Left ventricle myocardium inferior (tissue), 1 donor: ENCODE measurements around the gene VWC2L. TPM values are rescaled to one million over a fixed set of nuclear protein-coding genes. Genes with fewer than 3 reads are reported as not detected.

ENCODE experiments used
- DNase-seq: peaks from one replicate; pipeline ENCODE4 v3.0.0-alpha.2; 2020
- H3K27ac ChIP-seq: fragments of 200-600 bp; replicated peaks from 2 replicates; pipeline ENCODE4 v1.8.0; 2021
- H3K27me3 ChIP-seq: fragments of 200-600 bp; 2 replicates; pipeline ENCODE4 v1.8.0; 2021; ENCODE audit warnings: low read depth
- H3K36me3 ChIP-seq: fragments of 200-600 bp; 2 replicates; pipeline ENCODE4 v1.8.0; 2021
- H3K4me1 ChIP-seq: fragments of 200-600 bp; 2 replicates; pipeline ENCODE4 v1.8.0; 2021
- H3K4me3 ChIP-seq: fragments of 200-600 bp; 2 replicates; pipeline ENCODE4 v1.8.0; 2021; ENCODE audit warnings: mild to moderate bottlenecking, moderate library complexity
- H3K9me3 ChIP-seq: fragments of 200-600 bp; replicated peaks from 2 replicates; pipeline ENCODE4 v1.8.0; 2021
- intact Hi-C: fragments of 100-400 bp; cut with micrococcal nuclease; formaldehyde crosslinking; loops from one replicate; pipeline ENCODE4 v1.11.0; 2022
- total RNA-seq: library from RNA; stranded (reverse); fragmentation: NEBNext Ultra II Directional; extraction: Animal tissue kit (Norgen Biotek cat#: 25700); gene quantifications from one replicate; pipeline ENCODE4 v1.2.1, GENCODE V29; 2021
- TF ChIP-seq, protein P1 (sequence below): fragments of 200-600 bp; IDR thresholded peaks from 2 replicates; pipeline ENCODE4 v1.8.0; 2021; ENCODE audit warnings: antibody characterized with exemption, mild to moderate bottlenecking, borderline replicate concordance
- donor health status: DM: no; HTN: yes; CAD: no; lungs with severe emphysema.

The VWC2L gene
- total RNA-seq, 1 donor from 2014 or later: not detected

DNA sequence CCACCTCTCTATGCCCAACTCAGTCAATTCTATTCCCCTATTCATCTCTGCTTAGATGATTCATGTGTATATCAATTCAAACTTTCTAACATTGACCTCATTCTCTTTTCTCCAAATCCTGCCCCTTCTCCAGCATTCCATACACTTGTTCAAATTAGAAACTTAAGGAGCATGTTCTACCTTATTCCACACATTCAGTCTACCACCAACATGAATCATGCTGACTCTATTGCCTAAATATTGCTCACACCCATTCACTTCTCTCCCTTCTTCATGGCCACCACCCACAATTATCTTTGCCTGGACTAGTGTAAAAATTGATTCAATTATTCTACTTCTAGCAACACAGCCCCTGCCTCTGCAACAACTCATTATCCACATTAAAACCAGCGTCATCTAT is 147.5 kb downstream of the VWC2L start:
- no peak overlapping the region for H3K4me3 ChIP-seq
- H3K36me3 ChIP-seq: no peaks in the 10 kb centered on the region
- no peaks in the 10 kb centered on the region for H3K4me1 ChIP-seq
- TF ChIP-seq, protein P1, sequence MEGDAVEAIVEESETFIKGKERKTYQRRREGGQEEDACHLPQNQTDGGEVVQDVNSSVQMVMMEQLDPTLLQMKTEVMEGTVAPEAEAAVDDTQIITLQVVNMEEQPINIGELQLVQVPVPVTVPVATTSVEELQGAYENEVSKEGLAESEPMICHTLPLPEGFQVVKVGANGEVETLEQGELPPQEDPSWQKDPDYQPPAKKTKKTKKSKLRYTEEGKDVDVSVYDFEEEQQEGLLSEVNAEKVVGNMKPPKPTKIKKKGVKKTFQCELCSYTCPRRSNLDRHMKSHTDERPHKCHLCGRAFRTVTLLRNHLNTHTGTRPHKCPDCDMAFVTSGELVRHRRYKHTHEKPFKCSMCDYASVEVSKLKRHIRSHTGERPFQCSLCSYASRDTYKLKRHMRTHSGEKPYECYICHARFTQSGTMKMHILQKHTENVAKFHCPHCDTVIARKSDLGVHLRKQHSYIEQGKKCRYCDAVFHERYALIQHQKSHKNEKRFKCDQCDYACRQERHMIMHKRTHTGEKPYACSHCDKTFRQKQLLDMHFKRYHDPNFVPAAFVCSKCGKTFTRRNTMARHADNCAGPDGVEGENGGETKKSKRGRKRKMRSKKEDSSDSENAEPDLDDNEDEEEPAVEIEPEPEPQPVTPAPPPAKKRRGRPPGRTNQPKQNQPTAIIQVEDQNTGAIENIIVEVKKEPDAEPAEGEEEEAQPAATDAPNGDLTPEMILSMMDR: no peak
- no peak overlapping the region for H3K27ac ChIP-seq
- no peaks in the 10 kb centered on the region for H3K27me3 ChIP-seq
- intact Hi-C loops: no loop called here
- no peak for DNase-seq
- peaks cover 3% of the 10 kb centered on the region for H3K9me3 ChIP-seq

DNA sequence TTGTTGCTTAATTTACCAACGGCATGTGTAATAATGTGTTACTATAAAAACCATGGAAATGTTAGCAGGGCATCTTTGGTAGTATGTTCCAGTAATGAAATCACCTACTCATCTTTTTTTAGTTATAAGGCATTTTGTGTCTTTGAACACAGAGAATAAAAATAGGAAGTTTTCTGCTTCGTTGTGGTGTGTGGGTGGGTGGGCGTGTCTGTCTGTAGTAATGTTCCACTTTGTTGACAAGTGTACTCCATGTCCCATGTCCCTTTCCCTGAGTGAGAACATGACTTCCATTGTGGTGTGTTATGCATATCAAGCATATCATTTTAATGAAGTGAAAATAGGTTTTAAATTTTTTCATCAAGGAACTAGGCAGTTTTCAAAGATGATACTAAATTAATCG is 149.3 kb downstream of the VWC2L start:
- Histone ChIP-seq H3K4me1 (no peaks in the 10 kb centered on the region), H3K4me3 (no peak overlapping the region), H3K27ac (no peak overlapping the region), H3K9me3 (peaks cover 10% of the 10 kb centered on the region), H3K36me3 (no peaks in the 10 kb centered on the region), H3K27me3 (no peaks in the 10 kb centered on the region)
- intact Hi-C loops: no loop called here
- TF ChIP-seq, protein P1: no peak
- DNase-seq: no peak

DNA sequence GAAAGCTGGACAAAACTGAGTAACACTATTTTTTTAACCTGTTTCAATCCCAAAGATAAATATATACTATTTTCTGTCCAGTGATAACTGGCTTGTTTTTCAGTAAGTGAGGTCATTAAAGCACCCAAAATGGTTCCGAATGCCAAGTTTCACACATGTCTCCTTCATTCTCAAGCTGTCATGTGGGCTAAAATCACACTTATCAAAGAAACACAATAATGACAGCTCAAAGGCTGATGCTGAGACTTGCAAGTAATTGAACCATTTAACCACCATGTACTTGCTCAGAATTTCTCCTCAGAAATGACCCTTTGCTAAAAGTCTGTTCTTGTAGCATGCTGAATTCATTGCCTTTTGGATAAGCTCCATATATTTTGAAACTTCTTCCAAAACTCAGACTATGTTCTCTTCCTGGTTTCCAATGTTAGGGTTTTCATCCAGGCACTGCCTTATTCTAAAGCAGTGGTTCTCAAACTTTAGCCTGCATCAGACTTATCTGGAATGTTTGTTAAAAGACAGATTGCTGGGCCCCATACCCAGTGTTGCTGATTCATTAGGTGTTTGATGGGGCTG is 149.8 kb downstream of the VWC2L start:
- Histone ChIP-seq H3K27me3 (no peaks in the 10 kb centered on the region), H3K36me3 (no peaks in the 10 kb centered on the region), H3K27ac (no peak overlapping the region), H3K4me1 (no peaks in the 10 kb centered on the region), H3K9me3 (peaks cover 10% of the 10 kb centered on the region), H3K4me3 (no peak overlapping the region)
- intact Hi-C loops: no loop called here
- TF ChIP-seq, protein P1: no peak
- no peak for DNase-seq

DNA sequence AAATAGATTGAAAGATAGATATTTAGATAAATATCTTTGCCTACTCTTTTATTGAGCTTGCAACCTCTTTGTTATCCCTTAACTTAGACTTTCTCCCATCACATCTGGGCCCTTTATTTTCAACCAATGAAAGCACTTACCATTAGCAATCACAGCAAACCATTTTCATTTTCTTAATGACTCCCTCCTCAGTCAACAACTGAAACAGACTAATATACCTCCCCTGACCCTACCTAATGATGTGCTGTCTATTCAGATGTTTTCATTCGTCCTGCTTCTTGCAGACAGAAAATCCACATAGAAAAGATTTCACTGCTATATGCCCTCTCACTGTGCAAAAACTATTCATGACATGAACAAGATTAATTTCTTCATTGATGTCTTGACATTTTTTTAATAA is 154.4 kb downstream of the VWC2L start:
- no peak overlapping the region for H3K4me3 ChIP-seq
- TF ChIP-seq, protein P1: no peak
- intact Hi-C loops: no loop called here
- H3K27me3 ChIP-seq: no peaks in the 10 kb centered on the region
- H3K4me1 ChIP-seq: no peaks in the 10 kb centered on the region
- H3K9me3 ChIP-seq: peaks cover 10% of the 10 kb centered on the region
- no peak for DNase-seq
- H3K36me3 ChIP-seq: no peaks in the 10 kb centered on the region
- no peak overlapping the region for H3K27ac ChIP-seq

DNA sequence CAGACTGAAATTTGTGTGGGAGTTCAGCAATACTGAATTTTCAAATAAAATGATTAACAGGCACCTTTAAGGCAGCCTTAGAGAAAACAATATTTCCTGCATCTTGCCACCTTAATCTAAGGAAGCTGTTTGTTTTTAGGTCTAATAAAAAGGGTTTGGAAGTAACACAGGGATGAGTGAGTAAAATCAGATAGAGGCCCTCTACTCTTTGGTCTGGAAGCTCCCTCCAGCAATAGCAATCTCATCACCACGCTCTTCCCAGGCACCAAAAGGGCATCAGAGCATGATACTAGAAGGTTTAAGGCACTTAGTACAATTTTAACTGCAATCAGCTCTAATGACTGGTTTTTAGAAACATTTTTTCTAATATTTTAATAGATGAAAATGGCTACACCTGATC is 155.6 kb downstream of the VWC2L start:
- DNase-seq: no peak
- peaks cover 10% of the 10 kb centered on the region for H3K9me3 ChIP-seq
- TF ChIP-seq, protein P1: no peak

More for the DNA sequence above, 155.6 kb downstream of the VWC2L start:
- intact Hi-C loops: no loop called here
- Histone ChIP-seq H3K36me3 (no peaks in the 10 kb centered on the region), H3K4me3 (no peak overlapping the region), H3K27me3 (no peaks in the 10 kb centered on the region), H3K4me1 (no peaks in the 10 kb centered on the region), H3K27ac (no peak overlapping the region)
